ENCODE measurements around the gene ENO1.

The ENO1 gene

GRCh38 chr1:8814865-8815264 lies 63.6 kb downstream of the ENO1 start:
- Histone ChIP-seq H3K4me3 (peak overlapping the region; percentile 56), H3K27me3 (ENCODE audit: low read depth) (no peaks in the 10 kb centered on the region), H3K9me3 (no peaks in the 10 kb centered on the region), H3K4me1 (peaks cover 23% of the 10 kb centered on the region), H3K36me3 (replicated peaks) (no peaks in the 10 kb centered on the region)
- in situ Hi-C loops (cut with MboI; ENCODE audit: low sequenced_read_pairs): no loop called here
- peak; percentile 33 to 40 for DNase-seq (ENCODE audit: low spot score in 2 of 2)

- Histone ChIP-seq H3K9me3 (no peaks in the 10 kb centered on the region), H3K36me3 (replicated peaks) (no peaks in the 10 kb centered on the region), H3K4me3 (no peak overlapping the region), H3K27me3 (ENCODE audit: low read depth) (no peaks in the 10 kb centered on the region), H3K4me1 (peaks cover 30% of the 10 kb centered on the region)
- in situ Hi-C loops (cut with MboI; ENCODE audit: low sequenced_read_pairs): no loop called here
- no peak for DNase-seq (ENCODE audit: low spot score in 2 of 2)
These were observed 64.5 kb downstream of the ENO1 start for GRCh38 chr1:8813991-8814390.

- H3K4me1 ChIP-seq: peaks cover 25% of the 10 kb centered on the region
- H3K36me3 ChIP-seq (replicated peaks): no peaks in the 10 kb centered on the region
- in situ Hi-C loops (cut with MboI; ENCODE audit: low sequenced_read_pairs): no loop called here
- DNase-seq (ENCODE audit: low spot score in 2 of 2): no peak
- no peaks in the 10 kb centered on the region for H3K9me3 ChIP-seq
- H3K27me3 ChIP-seq (ENCODE audit: low read depth): no peaks in the 10 kb centered on the region
- H3K4me3 ChIP-seq: no peak overlapping the region
These were observed 65.3 kb downstream of the ENO1 start for GRCh38 chr1:8813016-8813763.

DNA sequence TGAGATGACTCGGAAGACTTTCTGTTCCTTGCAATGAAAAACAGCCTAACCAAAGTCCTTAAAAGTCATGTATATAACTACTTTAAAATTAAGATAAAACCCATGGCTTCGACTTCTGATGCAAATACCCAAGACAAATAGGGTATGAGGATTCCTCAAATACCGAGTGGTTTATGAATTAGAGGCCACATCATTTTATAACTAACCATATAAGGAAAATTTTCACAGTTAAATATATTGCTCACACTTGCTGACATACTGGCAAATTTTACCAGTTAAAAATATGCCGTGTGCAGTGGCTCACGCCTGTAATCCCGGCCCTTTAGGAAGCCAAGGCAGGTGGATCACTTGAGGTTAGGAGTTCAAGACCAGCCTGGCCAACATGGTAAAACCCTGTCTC lies 66.4 kb downstream of the ENO1 start:
- no peak for DNase-seq (ENCODE audit: low spot score in 2 of 2)
- H3K27me3 ChIP-seq (ENCODE audit: low read depth): no peaks in the 10 kb centered on the region
- in situ Hi-C loops (cut with MboI; ENCODE audit: low sequenced_read_pairs): no loop called here
- H3K36me3 ChIP-seq (replicated peaks): no peaks in the 10 kb centered on the region
- no peak overlapping the region for H3K4me3 ChIP-seq
- no peaks in the 10 kb centered on the region for H3K9me3 ChIP-seq
- peaks cover 24% of the 10 kb centered on the region for H3K4me1 ChIP-seq
